GM21381 (cell line): ENCODE measurements around the gene FZD7.

Experiments used
- ATAC-seq: cut with Tn5 transposase; IDR thresholded peaks from one replicate; pipeline ENCODE4 v1.9.1; 2021; ENCODE audit warnings: mild to moderate bottlenecking, moderate library complexity; ENCODE audit not compliant: unreplicated experiment

The FZD7 gene

GRCh38 chr2:202064881-202065230 is 31.2 kb downstream of the FZD7 start:
- no peak for ATAC-seq

DNA sequence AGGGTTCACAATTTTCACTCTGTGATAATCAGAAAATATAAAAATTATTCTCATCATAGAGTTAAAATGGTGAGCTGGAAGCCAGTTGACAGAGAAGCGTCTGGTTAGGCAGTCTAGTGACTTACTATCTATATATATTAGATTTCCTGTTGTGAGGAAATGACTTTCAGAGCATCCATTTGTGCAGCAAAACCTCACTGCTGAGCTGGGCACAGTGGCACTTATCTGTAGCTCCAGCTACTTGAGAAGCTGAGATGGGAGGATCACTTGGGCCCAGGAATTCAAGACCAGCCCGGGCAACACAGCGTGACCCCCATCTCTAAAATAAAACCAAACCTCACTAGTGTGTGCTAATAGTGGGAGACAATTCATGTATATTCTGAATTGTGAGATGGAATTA is 32.2 kb downstream of the FZD7 start:
- ATAC-seq, result no peak

DNA sequence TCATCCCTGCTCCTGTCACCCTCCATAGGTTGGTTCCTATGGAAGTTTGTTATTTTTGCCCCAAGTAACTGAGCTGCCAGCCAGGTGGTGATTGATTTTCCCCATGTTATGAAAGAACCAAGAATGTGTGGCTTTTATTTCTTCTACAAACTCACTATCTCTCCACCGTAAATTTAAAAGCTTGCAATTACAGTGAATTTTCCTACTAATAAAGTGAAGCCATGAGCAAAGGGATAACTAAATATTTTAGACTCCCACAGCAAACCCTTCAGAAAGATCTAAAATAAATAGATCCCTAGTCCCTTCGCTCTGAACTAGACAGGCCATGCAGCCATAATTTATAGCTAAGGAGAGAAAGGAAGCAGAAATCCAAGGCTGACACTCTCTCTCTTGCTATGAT is 33.2 kb downstream of the FZD7 start:
- ATAC-seq, result no peak

GRCh38 chr2:202067589-202067988 is 33.9 kb downstream of the FZD7 start:
- no peak for ATAC-seq

GRCh38 chr2:202069170-202070067 is 35.8 kb downstream of the FZD7 start:
- ATAC-seq, result no peak

- ATAC-seq, result no peak
These were observed 37.5 kb downstream of the FZD7 start for GRCh38 chr2:202071107-202071506.

DNA sequence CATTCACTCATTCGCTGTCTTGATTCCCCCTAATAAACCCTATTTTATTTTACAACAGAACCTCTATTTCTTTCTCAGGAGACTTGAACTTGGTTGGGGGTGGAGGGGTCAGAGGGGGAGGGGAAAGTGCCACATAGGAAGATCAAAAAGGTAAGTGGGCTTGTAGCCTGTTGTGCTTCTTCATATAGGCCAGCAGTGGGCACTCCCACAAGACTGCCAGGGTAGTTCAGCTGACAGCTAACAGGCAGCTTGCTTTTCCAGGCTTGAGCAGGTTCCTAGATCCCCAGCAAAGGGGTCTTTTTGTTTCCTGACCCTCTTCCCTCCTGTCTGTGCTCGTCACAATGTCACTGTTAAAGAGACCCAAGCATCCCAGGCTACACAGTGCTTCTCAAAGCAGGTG is 38.6 kb downstream of the FZD7 start:
- no peak for ATAC-seq

- ATAC-seq, result no peak
These were observed 39.2 kb downstream of the FZD7 start, which contains the start of gene KIAA2012 for GRCh38 chr2:202072737-202073401. Gene KIAA2012, plus strand, starts transcription at chr2:202073255. Its CDS starts 373 bp downstream, at chr2:202073628.

DNA sequence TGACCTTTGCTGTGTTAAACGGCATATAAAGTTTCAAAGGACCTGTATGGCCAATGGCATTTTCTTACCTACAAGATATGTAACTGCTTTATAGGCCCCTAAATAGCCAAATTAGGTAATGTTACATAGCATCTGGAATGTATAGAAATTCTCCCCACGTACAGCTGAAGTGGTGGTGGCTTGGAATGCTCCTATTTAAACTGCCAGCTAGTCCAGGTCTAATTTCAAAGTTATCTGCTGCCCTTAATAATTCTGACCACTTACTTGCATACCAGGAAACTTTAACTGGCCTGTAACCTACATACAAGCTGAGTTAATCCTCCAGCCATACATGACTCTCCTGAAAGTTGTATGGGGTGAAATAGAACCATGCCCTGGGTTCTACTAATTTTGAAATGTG is 40.7 kb downstream of the FZD7 start:
- no peak for ATAC-seq

- ATAC-seq, result no peak
These were observed 45.7 kb downstream of the FZD7 start for GRCh38 chr2:202079310-202079709.

- no peak for ATAC-seq
These were observed 50.6 kb downstream of the FZD7 start for GRCh38 chr2:202084265-202084664.
